NCI-H1092 treated with DMSO at 0.1 percent for 48 hours (cell line): ENCODE measurements around the gene NLRP11.
A peak's percentile ranks its signal among the peaks of the same experiment; 100 is the strongest.
"Not testable (repeated sequence)": the region's sequence is repeated elsewhere in the genome, so short reads cannot be mapped to it uniquely, and the experiment has no call there.

Experiments used
- DNase-seq: peaks from one replicate; lab custom pipeline; 2025; lab: John Stamatoyannopoulos, UW

NLRP11 gene

GRCh38 chr19:55777528-55777927 is 54.3 kb downstream of the NLRP11 start:
- peak; percentile 0 for DNase-seq

GRCh38 chr19:55769632-55770031 is 62.2 kb downstream of the NLRP11 start:
- DNase-seq = not testable (repeated sequence)

GRCh38 chr19:55768818-55769217 is 63.0 kb downstream of the NLRP11 start, which contains the start of gene RFPL4AL1:
Gene RFPL4AL1 (plus strand): TSS chr19:55769118. CDS start chr19:55771805, 2,687 bp downstream.
- DNase-seq = not testable (repeated sequence)

GRCh38 chr19:55766466-55766865 is 65.3 kb downstream of the NLRP11 start:
- DNase-seq = no peak

- DNase-seq = not testable (repeated sequence)
Measured at GRCh38 chr19:55758797-55759196, 73.0 kb downstream of the NLRP11 start, which contains the start of gene RFPL4A. Gene RFPL4A (plus strand): TSS chr19:55759097. CDS start chr19:55761801, 2,704 bp downstream.

GRCh38 chr19:55756808-55757207 is 75.0 kb downstream of the NLRP11 start:
- not testable (repeated sequence) for DNase-seq

GRCh38 chr19:55753401-55753800 is 78.4 kb downstream of the NLRP11 start:
- DNase-seq = no peak

- no peak for DNase-seq
Measured at GRCh38 chr19:55750715-55751114, 81.1 kb downstream of the NLRP11 start.

GRCh38 chr19:55738302-55738701 is 93.5 kb downstream of the NLRP11 start, which contains the start of gene NLRP9:
Gene NLRP9 (minus strand): TSS chr19:55738402. CDS start chr19:55738374, 28 bp downstream.
- no peak for DNase-seq
